ENCODE measurements around the gene CYTH3. TPM values are rescaled to one million over a fixed set of nuclear protein-coding genes. Genes with fewer than 3 reads are reported as not detected.

CYTH3 gene
- total and polyA plus RNA-seq, 2 of the 8 experiments (the other 6 are each of a cell fraction or from before 2014, with no cell fraction given), result 10.3 to 11.9 TPM

DNA sequence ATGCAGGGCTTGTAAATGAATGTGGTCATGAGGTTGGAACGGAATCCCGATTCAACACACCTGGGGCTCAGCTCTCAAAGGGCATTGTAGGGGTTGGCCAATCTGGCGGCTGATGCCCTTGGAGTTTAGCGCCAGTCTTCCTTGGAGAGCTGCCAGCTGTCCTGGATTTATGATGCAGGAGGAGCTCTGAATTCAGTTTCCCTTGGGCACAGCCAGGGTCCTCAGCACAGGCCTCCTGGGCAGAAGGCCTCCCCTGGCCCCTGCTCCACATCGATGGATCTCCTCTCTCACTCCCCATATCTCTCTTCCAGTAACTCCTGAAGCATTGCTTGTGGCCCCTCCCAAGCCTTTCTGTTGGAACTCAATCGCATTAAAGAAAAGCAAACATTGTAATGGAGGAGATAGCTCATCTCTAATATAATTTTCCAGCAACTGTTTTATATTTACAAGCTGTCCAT is 985 bp upstream of the CYTH3 start:
- Histone ChIP-seq H3K14ac (ENCODE audit: insufficient read length) (no peak overlapping the region), H2AFZ (ENCODE audit: low read length) (no peak overlapping the region), H4K91ac (replicated peaks; ENCODE audit: insufficient read length, low read length) (no peak overlapping the region), H3K4me1 (replicated peaks in 1 of 4; ENCODE audit: control insufficient read depth in 3 of 4, insufficient read depth in 4 of 4, low read length in 3 of 4) (peaks cover 3 to 13% (median 9%) of the 10 kb centered on the region in 4 experiments; a peak in 5 of 7 replicates), H2BK20ac (ENCODE audit: low read length) (no peak overlapping the region), H3K4ac (replicated peaks; ENCODE audit: insufficient read length, low read depth, low read length) (no peak overlapping the region), H4K8ac (ENCODE audit: extremely low read depth, insufficient read depth, low read length) (no peak overlapping the region), H3K27me3 (replicated peaks in 1 of 4; ENCODE audit: control insufficient read depth in 3 of 4, extremely low read depth in 1 of 4, insufficient read depth in 3 of 4, low read length in 3 of 4) (peaks cover 0 to 9% (median 6%) of the 10 kb centered on the region in 4 experiments; a peak in 4 of 7 replicates), H4K20me1 (replicated peaks in 1 of 2; ENCODE audit: control insufficient read depth in 1 of 2, insufficient read depth in 2 of 2, low read length in 2 of 2) (peaks cover 4 to 12% of the 10 kb centered on the region in 2 experiments), H3K79me2 (ENCODE audit: control insufficient read depth in 1 of 2, insufficient read depth in 2 of 2, low read length in 2 of 2) (peaks cover 0 to 24% of the 10 kb centered on the region in 2 experiments; a peak in 1 of 4 replicates), H3K56ac (replicated peaks; ENCODE audit: insufficient read length, low read depth, low read length) (no peak overlapping the region), H3K9me3 (ENCODE audit: insufficient read depth in 2 of 2, low read depth in 1 of 2, low read length in 1 of 2) (no peaks in the 10 kb centered on the region), H3K23ac (ENCODE audit: insufficient read length) (no peak overlapping the region), H3K4me2 (ENCODE audit: insufficient read depth in 1 of 2, low read depth in 2 of 2, low read length in 2 of 2) (peak overlapping the region; percentile 55 to 63), H3K79me1 (ENCODE audit: low read depth, low read length) (peaks cover 2% of the 10 kb centered on the region; the same call in 1 of the 2 replicates), H2BK15ac (ENCODE audit: low read length) (no peak overlapping the region), H2BK12ac (ENCODE audit: low read depth, low read length) (no peak overlapping the region), H3K4me3 (ENCODE audit: extremely low read depth in 1 of 4, insufficient read depth in 2 of 4, low read depth in 3 of 4, low read length in 4 of 4) (no peak overlapping the region), H3K27ac (ENCODE audit: low read depth, low read length) (no peak overlapping the region), H2BK120ac (replicated peaks; ENCODE audit: low read depth, low read length) (no peak overlapping the region), H2BK5ac (ENCODE audit: low read depth, low read length) (no peak overlapping the region), H3K36me3 (ENCODE audit: control insufficient read depth in 2 of 4, insufficient read depth in 4 of 4, low read length in 3 of 4) (no peaks in the 10 kb centered on the region), H3K18ac (ENCODE audit: extremely low read depth, low read length) (peak overlapping the region; percentile 52; the same call in 1 of the 2 replicates), H3K23me2 (ENCODE audit: low read depth, low read length) (peaks cover 14% of the 10 kb centered on the region; the same call in 1 of the 2 replicates), H2AK5ac (ENCODE audit: low read depth, low read length) (no peak overlapping the region), H4K5ac (ENCODE audit: insufficient read length, low read depth, low read length) (no peak overlapping the region), H3K9ac (replicated peaks in 1 of 4; ENCODE audit: extremely low read depth in 1 of 4, low read depth in 3 of 4, low read length in 3 of 4) (no peak overlapping the region)
- FAIRE-seq (no peak), DNase-seq (ENCODE audit: low read depth in 1 of 2, low spot score in 2 of 2) (no peak)
- ChIA-PET CTCF (ENCODE audit: partially characterized antibody) (interaction anchor here (0.9 to 1.1 kb wide), 4 partner anchors 47 to 113 kb away, joined by 3 to 6 read pairs (median 4); no protein-coding TSS in a partner anchor), POLR2A (ENCODE audit: partially characterized antibody) (no interaction called here)
- WGBS, 2 experiments (ENCODE audit: extremely low coverage in 1 of 2, insufficient coverage in 1 of 2, insufficient read length in 1 of 2, insufficient replicate concordance in 2 of 2, low coverage in 1 of 2, low lambda C conversion rate in 2 of 2, missing lambda C conversion rate in 1 of 2), result 82% methylated on average over 6 of the region's 6 CpGs; no CpG with 5 or more reads in 1 of the 2 experiments
- TF ChIP-seq HDAC2 (IDR thresholded peaks at IDR 0.05; ENCODE audit: borderline replicate concordance in 1 of 2, low read depth in 2 of 2, low read length in 2 of 2), result no peak
- TF ChIP-seq ZNF274 (IDR thresholded peaks at IDR 0.05; ENCODE audit: borderline replicate concordance, extremely low read depth, low read length), result no peak
- no peak for TF ChIP-seq EP300 (IDR thresholded peaks at IDR 0.05; ENCODE audit: borderline replicate concordance in 1 of 2, low read depth in 2 of 2, low read length in 2 of 2)
- TF ChIP-seq TEAD4 (IDR thresholded peaks at IDR 0.05; ENCODE audit: low read depth, low read length), result no peak
- TF ChIP-seq BRCA1 (IDR thresholded peaks at IDR 0.05; ENCODE audit: low read depth, low read length), result no peak
- TF ChIP-seq CBX8 (IDR thresholded peaks at IDR 0.05; ENCODE audit: borderline replicate concordance, low read depth, low read length), result no peak
- TF ChIP-seq, protein P1, sequence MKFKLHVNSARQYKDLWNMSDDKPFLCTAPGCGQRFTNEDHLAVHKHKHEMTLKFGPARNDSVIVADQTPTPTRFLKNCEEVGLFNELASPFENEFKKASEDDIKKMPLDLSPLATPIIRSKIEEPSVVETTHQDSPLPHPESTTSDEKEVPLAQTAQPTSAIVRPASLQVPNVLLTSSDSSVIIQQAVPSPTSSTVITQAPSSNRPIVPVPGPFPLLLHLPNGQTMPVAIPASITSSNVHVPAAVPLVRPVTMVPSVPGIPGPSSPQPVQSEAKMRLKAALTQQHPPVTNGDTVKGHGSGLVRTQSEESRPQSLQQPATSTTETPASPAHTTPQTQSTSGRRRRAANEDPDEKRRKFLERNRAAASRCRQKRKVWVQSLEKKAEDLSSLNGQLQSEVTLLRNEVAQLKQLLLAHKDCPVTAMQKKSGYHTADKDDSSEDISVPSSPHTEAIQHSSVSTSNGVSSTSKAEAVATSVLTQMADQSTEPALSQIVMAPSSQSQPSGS (IDR thresholded peaks at IDR 0.05; ENCODE audit: low read length), result no peak
- no peak for TF ChIP-seq RFX5 (IDR thresholded peaks at IDR 0.05; ENCODE audit: borderline replicate concordance, low read depth, low read length)
- no peak for TF ChIP-seq CBX5 (IDR thresholded peaks at IDR 0.05; ENCODE audit: low read depth, low read length)

Measured in H1 (cell line).